Middle frontal gyrus (tissue), 1 donor: ENCODE data around the gene PACS1.

ENCODE experiments used
- DNase-seq: peaks from one replicate; pipeline ENCODE4 v3.0.0-alpha.2; 2015; ENCODE audit warnings: low spot score; ENCODE audit errors: extremely low spot score

PACS1 gene

DNA sequence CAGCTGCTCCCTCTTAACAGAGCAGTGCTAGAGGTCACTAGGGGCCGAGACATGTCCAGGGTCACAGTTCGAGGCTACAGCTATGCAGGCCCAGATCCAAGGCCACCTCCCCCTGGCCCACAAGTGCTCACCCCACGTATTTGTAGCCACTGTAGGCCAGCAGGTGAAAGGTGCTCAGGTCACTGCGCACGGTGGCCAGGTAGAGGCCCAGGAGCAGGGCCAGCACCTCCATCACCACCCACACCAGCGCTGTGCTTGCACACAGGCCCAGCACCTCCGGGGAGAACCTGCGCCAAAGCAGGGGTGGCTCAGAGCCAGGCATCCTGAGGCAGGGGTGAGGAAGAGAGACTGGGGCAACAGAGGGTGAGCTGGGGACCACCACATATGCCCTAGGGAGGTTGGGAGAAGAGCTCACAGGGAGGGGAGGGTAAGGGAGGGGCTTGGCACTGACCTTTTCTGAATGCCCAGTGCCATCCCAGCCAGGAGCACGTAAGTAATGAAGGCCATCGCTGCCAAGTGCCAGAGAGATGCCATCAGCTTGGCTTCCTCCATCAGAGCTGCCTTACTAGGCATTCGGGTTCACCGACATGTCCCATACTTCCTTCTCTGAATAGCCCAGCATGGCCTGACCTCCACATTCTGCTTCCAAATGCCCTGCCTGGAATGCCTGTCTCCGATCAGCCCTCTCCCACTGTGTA, 215.3 kb downstream of the PACS1 start:
- DNase-seq: no peak

DNA sequence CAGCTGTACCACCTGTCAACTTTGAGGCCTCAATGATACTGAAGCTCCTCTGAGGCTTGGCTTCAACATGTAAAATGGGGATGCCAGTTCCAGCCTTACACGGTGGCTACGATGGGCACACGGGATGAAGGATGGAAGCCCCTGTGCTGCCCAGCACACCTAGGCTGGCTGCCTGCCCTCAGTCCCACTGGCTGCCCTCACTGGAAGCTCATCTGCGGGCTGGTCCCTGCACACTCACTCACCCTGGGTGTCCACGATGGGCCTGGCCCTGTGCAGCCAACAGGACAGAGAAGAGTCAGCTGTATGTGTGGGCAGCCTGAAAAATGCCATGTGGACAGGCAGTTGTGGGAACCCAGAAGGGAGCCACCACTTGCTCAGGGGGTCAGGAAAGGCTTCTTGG, 216.6 kb downstream of the PACS1 start:
- no peak for DNase-seq

DNA sequence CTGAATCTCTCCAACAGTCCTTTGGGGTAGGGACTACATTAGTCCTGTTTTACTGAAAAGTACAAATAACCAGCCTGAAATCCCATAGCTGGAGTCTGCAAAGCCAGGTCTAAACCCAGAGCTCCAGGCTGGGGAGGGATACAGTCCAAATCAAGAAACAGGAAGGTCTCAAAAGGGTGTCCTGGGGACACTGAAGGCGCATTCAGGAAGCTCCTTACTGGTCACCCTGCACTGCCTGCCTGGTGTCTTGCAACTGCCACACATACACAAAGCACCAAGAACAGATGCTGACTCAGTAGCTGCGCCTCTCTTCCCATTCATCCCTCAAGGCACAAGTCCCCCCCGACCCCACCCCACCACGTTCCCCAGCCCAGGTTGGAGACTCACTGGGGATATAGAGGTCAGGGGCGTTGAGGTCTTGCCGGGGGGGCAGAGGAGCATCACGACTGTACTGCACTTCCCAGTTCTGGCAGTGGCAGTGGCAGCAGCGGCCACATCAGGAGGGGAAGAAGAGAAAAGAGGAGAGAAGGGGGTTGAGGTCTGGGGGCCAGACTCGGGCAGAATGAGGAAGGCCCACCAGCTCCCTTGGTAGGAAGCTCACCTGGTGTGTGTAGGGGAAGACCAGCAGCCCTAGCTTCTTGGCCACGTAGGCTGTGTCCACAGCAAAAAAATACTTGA, 217.3 kb downstream of the PACS1 start:
- DNase-seq: no peak

DNA sequence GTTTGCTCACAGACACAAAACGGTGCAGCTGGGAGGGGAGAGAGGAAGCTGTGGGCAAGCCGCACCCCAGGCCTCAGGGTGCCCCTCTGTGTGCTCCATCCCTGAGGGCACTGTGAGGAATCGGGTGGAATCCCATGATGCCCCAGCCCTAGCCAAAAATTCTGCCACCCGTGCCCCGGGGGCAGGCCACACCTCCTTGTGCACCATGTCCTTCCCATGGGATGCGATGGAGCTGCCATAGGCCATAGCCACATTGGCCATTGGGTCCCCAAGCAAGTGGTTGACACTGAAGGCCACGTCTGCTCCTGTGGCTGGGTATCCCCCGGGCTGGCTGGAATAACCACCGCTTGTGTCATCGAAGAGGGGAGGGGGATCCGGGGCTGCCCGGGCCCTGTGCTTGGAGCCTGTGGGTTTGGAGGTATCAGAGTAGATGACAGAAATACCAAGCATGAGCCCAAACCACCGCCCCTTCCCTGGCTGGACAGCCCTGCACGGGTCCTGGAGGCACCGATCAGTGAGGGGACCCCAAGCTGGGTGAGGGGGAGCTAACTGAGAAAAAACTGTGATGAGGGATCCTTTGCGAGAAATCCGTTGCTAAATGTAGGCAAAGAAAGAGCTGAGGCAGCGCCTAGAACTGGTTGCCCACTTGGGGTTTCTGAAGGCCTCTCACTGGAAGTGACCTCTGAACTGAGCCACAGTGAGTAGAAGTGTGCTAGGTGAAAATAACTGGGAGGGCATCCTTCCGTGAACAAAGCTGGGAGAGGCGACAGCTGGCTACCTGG, 218.0 kb downstream of the PACS1 start:
- no peak for DNase-seq

DNA sequence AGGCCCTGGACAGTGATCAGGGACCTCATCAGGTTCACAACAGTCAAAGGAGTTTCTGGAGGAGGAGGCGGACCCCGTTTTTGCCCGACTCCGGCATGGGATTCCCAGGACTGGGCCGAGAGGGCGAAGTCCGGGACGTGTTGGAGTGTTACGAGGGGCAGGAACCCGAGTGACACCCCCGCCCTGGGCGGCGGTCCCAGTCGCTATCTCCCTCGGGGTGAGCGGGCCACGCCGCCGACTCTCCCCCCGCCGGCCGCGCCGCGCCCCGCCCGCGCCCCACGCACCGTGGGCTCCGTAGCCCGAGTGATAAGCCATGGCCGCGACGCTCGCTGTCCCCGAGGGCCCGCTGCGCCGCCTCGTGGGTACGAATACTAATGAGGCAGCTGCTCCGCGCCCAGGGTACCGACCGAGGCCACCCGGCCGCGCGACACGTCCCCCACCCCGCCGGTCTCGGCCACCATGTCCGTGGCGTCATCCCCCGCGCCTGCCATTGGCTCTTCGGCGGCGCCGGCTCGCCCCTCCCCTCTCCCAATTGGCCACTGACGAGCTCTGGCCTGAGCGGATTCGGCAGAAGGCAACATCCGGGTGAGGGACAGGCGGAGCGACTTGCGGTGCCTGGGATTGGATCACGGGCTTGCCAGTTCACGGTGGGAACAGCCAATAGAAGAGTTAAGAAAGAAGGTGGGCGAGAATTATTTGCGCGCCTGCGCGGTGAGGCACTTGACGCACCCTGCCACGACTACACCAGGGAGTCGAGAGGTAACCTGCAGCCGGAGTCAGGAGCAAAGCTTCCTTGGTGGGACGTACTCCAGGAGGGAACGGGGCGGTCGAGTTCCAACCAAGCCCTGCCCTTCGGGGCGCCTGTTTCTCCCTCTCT, 218.8 kb downstream of the PACS1 start, which contains the start of gene YIF1A:
Gene YIF1A, minus strand, starts transcription at position 473 of the 877 bp plus-strand sequence. Its CDS starts 158 bp downstream, at position 315.
- DNase-seq: peak; percentile 95

DNA sequence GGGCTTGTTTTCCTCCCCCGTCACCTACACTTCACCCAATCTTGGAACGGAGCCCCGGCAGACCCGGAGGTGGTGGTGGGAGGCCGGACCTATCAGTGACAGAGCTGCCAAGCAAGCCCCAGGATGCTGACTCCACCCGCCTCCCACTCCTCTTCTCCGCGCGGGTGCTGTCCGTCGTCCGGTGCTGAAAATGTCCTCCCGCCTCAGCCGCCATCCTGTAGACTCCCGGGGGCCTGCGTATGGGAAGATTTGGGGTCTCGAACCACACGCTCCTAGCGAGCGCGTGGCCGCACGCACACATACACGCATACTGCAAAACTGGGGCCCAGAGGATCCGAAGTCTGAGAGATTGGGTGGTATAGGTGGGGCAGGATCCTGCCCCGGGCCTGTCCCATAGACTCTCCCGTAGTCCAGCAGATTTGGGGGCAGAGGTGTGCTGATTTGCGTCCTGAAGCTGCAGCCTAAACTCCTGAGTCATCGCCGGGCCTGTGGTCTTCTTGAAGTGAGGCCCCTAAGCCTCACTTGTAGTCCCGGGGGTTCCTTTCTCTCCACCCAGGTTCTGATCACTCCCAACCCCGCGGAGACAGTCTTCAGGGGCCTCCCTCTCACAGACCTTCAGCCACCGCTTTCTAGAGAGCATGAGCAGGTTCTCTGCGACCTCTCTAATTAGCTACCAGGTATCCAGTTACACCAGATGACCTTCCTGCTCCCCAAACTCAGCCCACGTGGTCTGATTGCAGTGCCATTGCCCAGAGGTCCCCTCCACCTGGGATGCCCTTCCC, 219.7 kb downstream of the PACS1 start:
- DNase-seq: peak; percentile 24

DNA sequence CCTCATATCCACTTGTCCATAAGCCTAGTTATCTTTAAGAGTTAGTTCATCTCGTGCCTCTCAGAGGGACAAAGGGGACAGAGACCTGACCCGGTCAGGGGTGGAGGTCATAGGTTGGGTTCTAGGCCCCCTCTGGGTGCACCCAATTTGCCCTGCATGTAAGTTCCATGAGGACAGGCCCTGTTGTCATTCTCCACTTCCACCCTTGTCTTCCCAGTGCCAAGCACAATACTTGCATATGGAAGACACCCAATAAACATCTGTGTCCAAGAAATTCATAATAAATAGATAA, 220.2 kb downstream of the PACS1 start:
- no peak for DNase-seq

DNA sequence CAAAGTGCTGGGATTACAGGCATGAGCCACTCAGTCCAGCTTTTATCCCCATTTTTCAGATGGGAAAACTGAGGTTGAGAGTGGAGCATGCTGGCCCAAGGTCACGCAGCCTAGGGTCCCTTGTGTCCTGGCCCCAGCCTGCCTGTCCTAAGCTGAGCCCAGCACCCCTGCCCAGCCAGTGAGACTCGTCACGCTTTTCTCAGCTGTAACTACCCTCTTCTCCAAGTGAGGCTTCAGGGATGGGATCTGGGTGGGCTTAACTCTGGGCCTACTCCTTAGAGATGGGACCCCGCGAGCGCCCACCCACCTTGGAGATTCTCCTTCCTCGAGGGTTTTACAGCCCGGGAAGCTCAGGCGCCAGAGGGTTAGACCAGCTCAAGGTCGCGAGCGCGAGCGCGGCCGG, 221.2 kb downstream of the PACS1 start:
- no peak for DNase-seq

DNA sequence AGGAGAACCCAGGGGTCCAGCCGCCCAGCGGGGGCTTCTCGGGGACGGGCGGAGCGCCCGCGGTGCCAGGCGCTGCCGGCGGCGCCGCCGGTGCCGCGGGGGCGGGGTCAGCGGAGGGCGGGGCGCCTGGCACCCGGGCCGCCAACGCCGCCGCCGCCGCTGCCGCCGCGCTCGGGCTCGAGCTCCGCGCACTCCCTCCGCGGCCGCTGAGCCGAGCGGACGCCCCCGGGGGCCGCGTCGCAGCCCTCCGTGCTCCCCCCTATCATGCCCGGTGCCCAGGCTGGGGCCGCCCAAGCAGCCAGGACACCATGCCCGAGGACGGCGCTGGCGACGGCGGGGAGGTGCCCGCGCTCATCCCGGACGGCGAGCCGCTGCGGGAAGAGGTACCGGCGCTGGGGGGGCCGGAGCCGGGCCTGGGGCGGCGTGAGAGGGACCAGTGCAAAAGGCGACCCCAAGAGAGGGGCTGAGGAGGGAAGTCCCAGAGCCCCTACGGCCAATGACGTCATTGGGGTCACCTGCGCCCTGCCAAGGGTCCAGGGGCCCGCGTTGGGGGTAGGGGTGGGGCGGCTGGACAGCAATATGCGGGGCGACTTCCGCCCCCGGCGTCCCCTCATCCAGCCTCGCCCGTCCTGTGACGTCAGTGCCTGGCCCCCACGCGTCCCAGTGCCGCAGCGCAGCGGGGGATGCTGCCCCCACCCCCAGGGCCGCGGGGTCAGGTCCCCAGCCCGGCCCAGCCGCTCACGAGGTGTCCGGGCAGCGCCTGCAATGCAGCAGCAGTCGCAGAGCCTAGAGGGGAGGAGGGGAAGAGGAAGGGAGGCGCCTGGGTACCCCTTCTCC, 221.9 kb downstream of the PACS1 start, which contains the start of gene TMEM151A:
Gene TMEM151A, plus strand, starts transcription at position 189 of the 837 bp plus-strand sequence. Its CDS starts 120 bp downstream, at position 309.
- no peak for DNase-seq

DNA sequence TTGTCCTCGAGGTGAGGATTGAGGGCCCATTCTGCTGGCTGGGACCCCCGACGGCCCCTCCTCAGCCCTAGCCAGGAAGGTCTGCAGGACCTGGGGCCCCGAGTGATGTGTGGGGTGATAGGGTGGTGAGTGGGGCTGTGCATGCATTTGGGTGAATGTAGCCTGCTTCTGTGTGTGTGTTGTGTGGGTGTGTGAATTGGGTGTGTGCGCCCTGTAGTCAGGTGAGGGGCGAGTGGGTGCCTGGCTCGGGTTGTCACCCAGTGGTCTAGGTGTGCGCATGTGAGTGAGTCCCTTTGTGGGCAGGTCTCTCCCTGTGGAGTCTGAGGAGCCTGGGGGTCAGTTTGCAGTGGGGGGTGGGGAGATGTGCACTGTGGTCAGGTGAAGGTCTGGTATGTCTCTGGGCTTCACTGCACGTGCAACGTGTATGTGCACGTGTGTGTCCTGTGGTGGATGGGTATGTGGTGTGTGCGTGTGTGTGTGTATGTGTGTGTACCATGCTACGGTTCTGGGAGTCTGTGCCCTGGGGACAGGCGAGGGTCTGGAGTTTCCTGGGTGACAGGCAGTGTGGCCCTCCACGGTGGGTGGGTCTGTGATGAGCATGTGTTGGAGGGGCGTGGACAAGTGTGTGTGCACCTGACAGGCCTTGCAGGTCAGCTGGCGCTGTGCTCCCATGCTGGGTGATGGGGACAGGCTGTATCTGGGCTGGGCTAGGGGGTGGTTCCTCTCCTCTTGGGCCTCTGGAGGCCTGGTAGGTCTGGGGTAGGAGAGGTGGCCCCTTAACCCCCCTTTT, 222.7 kb downstream of the PACS1 start:
- DNase-seq: no peak

DNA sequence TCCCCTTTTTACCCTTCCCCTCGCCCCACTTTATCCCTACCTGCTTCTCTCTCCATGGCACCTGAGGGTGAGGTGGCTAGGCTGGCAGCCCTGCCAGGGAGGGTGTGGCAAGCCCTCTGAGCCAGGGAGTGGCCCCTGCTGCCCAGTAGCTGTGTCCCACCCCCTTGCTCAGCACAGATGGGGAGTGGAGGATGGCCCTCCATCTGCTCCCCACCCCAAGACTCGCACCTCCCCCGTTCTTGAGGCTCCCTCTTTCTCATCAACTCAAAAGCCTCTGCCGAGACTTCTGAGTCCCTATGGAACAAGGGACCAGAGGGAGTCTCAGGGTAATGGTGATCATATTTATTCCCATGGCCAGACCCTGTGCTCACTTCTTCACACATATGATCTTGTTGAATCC, 223.3 kb downstream of the PACS1 start:
- no peak for DNase-seq

DNA sequence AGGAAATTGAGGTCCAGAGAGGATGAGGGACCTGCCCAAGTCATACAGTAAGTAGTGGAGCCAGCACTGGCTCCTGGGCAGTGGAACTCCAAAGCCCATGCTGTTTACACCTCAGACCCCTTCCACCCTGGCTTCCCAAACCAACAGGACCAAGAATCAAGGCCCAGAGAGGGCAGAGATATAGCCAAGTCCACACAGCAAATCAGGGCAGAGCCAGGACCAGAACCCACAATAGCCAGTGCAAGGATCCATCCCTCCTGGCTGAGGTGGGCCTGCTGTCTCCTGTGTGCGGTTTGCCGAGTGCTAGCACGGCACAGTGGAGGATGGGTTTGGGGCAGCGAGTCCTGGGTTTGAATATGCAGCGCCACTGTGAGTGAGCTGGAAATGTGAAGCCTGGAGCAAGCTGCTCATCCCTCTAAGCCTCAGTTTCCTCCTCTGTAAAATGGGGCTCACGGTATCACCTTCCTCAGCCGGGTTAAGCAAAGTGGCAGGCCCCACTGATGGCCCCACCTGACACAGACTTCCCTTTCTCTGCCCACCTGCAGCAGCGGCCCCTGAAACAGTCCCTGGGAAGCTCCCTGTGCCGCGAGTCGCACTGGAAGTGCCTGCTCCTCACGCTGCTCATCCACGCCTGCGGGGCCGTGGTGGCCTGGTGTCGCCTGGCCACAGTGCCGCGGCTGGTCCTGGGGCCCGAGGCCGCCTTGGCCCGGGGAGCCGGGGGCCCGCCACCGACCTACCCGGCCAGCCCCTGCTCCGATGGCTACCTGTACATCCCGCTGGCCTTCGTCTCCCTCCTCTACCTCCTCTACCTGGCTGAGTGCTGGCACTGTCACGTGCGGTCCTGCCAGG, 223.9 kb downstream of the PACS1 start:
- DNase-seq: no peak
